ENCODE data around the gene CDH4. TPM values are rescaled to one million over a fixed set of nuclear protein-coding genes. Genes with fewer than 3 reads are reported as not detected.
A peak's percentile ranks its signal among the peaks of the same experiment; 100 is the strongest.

Gene CDH4
- total and polyA plus RNA-seq, 9 of the 15 experiments (the other 6 are each of a cell fraction or from before 2014, with no cell fraction given) = 0.04 TPM; not detected in 8

DNA sequence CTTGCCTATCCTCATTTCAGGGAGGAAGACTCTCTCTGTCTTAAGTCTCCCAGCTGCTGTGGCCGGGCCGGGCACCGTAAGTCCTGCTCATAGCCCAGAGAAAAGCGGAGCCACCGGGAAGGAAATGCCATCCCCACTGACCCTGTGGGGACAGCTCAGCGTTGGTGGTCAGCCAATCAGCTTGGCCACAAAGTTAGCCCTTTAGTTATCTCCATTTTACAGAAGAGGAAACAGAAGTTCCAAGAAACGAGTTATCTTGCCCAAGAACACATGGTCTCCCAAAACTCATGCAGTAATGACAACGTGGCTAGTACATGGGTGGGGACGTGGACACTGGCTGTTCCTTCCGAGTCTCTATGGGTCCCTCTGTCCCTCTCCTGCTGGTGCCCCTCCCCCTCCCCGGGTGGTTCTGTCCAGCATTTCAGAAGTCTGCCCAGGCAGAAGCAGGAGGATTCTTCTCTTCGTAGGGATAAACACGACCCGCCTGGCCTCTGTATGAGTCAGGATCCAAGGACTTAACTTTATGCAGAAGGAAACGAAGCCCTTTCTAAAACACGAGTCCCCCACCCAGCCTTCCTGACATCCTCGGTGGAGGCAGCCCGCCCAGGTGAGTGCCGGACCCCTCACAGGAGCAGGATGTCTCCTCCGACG lies 273.8 kb downstream of the CDH4 start (continued):
- TF ChIP-seq CCAR2 (IDR thresholded peaks at IDR 0.05; ENCODE audit: low read depth, low read length) (no peak), ZNF280B (CRISPR knock-in tag; IDR thresholded peaks at IDR 0.05) (no peak), PCBP1 (IDR thresholded peaks at IDR 0.05; ENCODE audit: low read depth, low read length, poor library complexity, severe bottlenecking) (no peak), HMG20A (CRISPR knock-in tag; conservative IDR thresholded peaks at IDR 0.05) (no peak), CREB3 (tag; conservative IDR thresholded peaks at IDR 0.05; ENCODE audit: low read depth) (0 out of 2 replicates have a peak, but pooled peaks have one; percentile 32), CBX3 (IDR thresholded peaks at IDR 0.05; ENCODE audit: borderline replicate concordance in 1 of 2, low read length in 2 of 2) (peak in 1 of 2 experiments; percentile 43; a peak in 1 of 3 replicates), MNT (conservative IDR thresholded peaks at IDR 0.05) (peak; percentile 95 to 96), SMAD4 (CRISPR knock-in tag; conservative IDR thresholded peaks at IDR 0.05) (peak; percentile 76)
- TF ChIP-seq, protein P1, sequence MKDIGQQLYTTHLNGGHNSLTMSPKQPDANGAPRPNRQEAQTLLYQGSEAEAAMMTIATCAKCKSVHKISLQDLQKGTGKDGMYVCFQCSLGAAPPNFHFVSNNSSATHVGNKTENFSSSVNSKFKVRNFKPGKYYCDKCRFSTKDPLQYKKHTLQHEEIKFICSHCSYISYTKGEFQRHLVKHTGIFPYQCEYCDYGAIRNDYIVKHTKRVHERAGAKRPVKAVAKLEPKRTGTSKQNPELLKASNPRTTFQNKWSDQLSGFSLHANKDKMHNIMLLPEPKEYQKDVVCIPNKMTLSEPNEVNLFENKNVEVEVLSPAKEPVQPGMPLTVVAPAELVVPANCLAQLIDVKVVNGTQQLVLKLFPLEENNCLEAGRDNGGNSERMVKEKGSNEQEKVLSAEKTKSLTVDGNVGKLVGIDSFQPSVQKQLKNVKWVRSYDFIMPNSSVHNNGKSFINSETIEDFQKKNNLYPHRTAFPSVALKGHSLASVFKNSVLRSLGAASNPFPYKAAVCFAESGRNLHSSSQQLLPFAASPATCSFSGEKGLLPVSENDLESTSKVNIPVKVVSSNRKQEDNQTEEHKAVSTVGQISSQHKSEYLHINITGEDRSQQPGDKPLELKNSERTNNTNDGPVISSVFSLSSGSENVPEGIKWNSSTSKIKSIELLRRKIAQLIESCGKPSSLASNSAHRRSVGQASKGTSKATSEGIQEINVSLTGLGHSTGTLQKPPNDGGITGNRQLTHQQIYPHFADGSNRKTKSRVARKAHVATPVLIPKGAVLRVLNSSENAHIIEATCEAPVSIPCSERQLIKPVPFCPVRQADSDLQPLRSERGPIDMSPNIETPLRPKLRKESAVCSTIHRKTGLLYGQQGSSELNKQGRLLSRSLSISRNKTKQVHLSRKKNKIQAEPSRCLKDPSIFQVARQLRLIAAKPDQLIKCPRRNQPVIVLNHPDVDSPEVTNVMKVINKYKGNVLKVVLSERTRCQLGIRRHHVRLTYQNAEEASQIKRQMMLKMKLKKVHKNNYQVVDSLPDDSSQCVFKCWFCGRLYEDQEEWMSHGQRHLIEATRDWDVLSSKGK (CRISPR knock-in tag; IDR thresholded peaks at IDR 0.05) = no peak
- TF ChIP-seq, protein P2, sequence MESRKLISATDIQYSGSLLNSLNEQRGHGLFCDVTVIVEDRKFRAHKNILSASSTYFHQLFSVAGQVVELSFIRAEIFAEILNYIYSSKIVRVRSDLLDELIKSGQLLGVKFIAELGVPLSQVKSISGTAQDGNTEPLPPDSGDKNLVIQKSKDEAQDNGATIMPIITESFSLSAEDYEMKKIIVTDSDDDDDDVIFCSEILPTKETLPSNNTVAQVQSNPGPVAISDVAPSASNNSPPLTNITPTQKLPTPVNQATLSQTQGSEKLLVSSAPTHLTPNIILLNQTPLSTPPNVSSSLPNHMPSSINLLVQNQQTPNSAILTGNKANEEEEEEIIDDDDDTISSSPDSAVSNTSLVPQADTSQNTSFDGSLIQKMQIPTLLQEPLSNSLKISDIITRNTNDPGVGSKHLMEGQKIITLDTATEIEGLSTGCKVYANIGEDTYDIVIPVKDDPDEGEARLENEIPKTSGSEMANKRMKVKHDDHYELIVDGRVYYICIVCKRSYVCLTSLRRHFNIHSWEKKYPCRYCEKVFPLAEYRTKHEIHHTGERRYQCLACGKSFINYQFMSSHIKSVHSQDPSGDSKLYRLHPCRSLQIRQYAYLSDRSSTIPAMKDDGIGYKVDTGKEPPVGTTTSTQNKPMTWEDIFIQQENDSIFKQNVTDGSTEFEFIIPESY (CRISPR knock-in tag; IDR thresholded peaks at IDR 0.05) = no peak
